Glutamatergic neuron (in vitro differentiated cells): ENCODE results near the gene TRAF3IP1. TPM values are rescaled to one million over a fixed set of nuclear protein-coding genes. Genes with fewer than 3 reads are reported as not detected.
A peak's percentile ranks its signal among the peaks of the same experiment; 100 is the strongest.

ENCODE experiments used
- DNase-seq: peaks from one replicate; pipeline ENCODE4 v3.0.0; 2022
- H3K27ac Mint-ChIP-seq: one replicate; pipeline ENCODE4 v1.8.0; 2020; ENCODE audit warnings: mild to moderate bottlenecking, mixed read lengths, inconsistent platforms; ENCODE audit not compliant: unreplicated experiment
- H3K27me3 Mint-ChIP-seq: one replicate; pipeline ENCODE4 v1.8.0; 2020; ENCODE audit warnings: mild to moderate bottlenecking, moderate library complexity, mixed read lengths, inconsistent platforms; ENCODE audit not compliant: unreplicated experiment
- H3K36me3 Mint-ChIP-seq: one replicate; pipeline ENCODE4 v1.8.0; 2020; ENCODE audit warnings: mild to moderate bottlenecking, mixed read lengths, inconsistent platforms; ENCODE audit not compliant: unreplicated experiment
- H3K4me1 Mint-ChIP-seq: one replicate; pipeline ENCODE4 v1.8.0; 2020; ENCODE audit warnings: mild to moderate bottlenecking, low read depth, mixed read lengths, inconsistent platforms; ENCODE audit not compliant: unreplicated experiment
- H3K4me3 Mint-ChIP-seq: one replicate; pipeline ENCODE4 v1.8.0; 2020; ENCODE audit warnings: mild to moderate bottlenecking, mixed read lengths, inconsistent platforms; ENCODE audit not compliant: unreplicated experiment
- H3K9me3 Mint-ChIP-seq: one replicate; pipeline ENCODE4 v1.8.0; 2020; ENCODE audit warnings: mild to moderate bottlenecking, moderate library complexity, mixed read lengths, inconsistent platforms; ENCODE audit not compliant: unreplicated experiment
- CTCF ChIP-seq: fragments of 200-600 bp; sonication (generic); IDR thresholded peaks from one replicate; pipeline ENCODE4 v1.5.0; 2021; ENCODE audit not compliant: partially characterized antibody, unreplicated experiment
- total RNA-seq: library from RNA; stranded (reverse); fragmentation: NEBNext Ultra II Directional; extraction: Animal tissue kit (Norgen Biotek cat#: 25700); gene quantifications from one replicate; pipeline ENCODE4 v1.2.1, GENCODE V29; 2021; ENCODE audit not compliant: unreplicated experiment

The TRAF3IP1 gene
- total RNA-seq, 1 donor from 2014 or later: 10.3 TPM

GRCh38 chr2:238376884-238377391 is 56.6 kb downstream of the TRAF3IP1 start:
- H3K4me3 Mint-ChIP-seq: no peak overlapping the region
- no peak for DNase-seq
- H3K9me3 Mint-ChIP-seq: no peaks in the 10 kb centered on the region
- peak overlapping the region; percentile 67 for H3K27ac Mint-ChIP-seq
- no peak for TF ChIP-seq CTCF
- peaks cover 18% of the 10 kb centered on the region for H3K4me1 Mint-ChIP-seq
- peaks cover 9% of the 10 kb centered on the region for H3K36me3 Mint-ChIP-seq
- H3K27me3 Mint-ChIP-seq: peaks cover 2% of the 10 kb centered on the region

- Mint-ChIP-seq H3K4me3 (no peak overlapping the region), H3K4me1 (peaks cover 18% of the 10 kb centered on the region), H3K27ac (peak overlapping the region; percentile 88), H3K36me3 (peaks cover 17% of the 10 kb centered on the region), H3K9me3 (no peaks in the 10 kb centered on the region), H3K27me3 (peaks cover 2% of the 10 kb centered on the region)
- TF ChIP-seq CTCF: no peak
- no peak for DNase-seq
Measured at GRCh38 chr2:238378230-238379095, 58.1 kb downstream of the TRAF3IP1 start.

- Mint-ChIP-seq H3K27ac (peak overlapping the region; percentile 88), H3K36me3 (peaks cover 18% of the 10 kb centered on the region), H3K4me3 (peak overlapping the region; percentile 32), H3K27me3 (peaks cover 2% of the 10 kb centered on the region), H3K4me1 (peaks cover 18% of the 10 kb centered on the region), H3K9me3 (no peaks in the 10 kb centered on the region)
- TF ChIP-seq CTCF: no peak
- DNase-seq: no peak
Measured at GRCh38 chr2:238379096-238379810, 58.9 kb downstream of the TRAF3IP1 start.

- no peak for TF ChIP-seq CTCF
- H3K4me3 Mint-ChIP-seq: no peak overlapping the region
- no peak overlapping the region for H3K27ac Mint-ChIP-seq
- peaks cover 2% of the 10 kb centered on the region for H3K27me3 Mint-ChIP-seq
- H3K9me3 Mint-ChIP-seq: no peaks in the 10 kb centered on the region
- no peak for DNase-seq
- H3K4me1 Mint-ChIP-seq: peaks cover 18% of the 10 kb centered on the region
- peaks cover 19% of the 10 kb centered on the region for H3K36me3 Mint-ChIP-seq
Measured at GRCh38 chr2:238380336-238380735, 60.0 kb downstream of the TRAF3IP1 start.
